HEK293 (cell line): ENCODE measurements around the gene PCSK2.

ENCODE experiments used
- CTCF ChIA-PET: fragments of 350-600 bp; formaldehyde crosslinking; extraction: SDS; loops from one replicate; lab custom pipeline; 2021; ENCODE audit warnings: antibody characterized with exemption; lab: Yijun Ruan, JAX
- POLR2A ChIA-PET: fragments of 300-600 bp; formaldehyde crosslinking; extraction: SDS; loops from one replicate; lab custom pipeline; 2020; ENCODE audit warnings: antibody characterized with exemption, inconsistent platforms; lab: Yijun Ruan, JAX
- H3K27ac ChIP-seq: fragments of 200-500 bp; sonication (Bioruptor generic); 2 replicates; pipeline ENCODE4 v1.5.1; 2014; ENCODE audit warnings: low read depth, low read length, control low read depth, inconsistent platforms; ENCODE audit errors: extremely low read depth
- H3K36me3 ChIP-seq, 2 experiments: fragments of 200-500 bp in 1 of 2; sonication (Bioruptor generic) in 1 of 2; 1 replicate in 1 of 2; 2 replicates in 1 of 2; pipeline ENCODE4 v1.5.1; 2014 to 2017; ENCODE audit warnings: inconsistent platforms in 2 of 2, low read length in 2 of 2; ENCODE audit not compliant: control insufficient read depth in 2 of 2, insufficient read depth in 1 of 2
- H3K4me1 ChIP-seq: fragments of 200-500 bp; sonication (Bioruptor generic); 2 replicates; pipeline ENCODE4 v1.5.1; 2014; ENCODE audit warnings: mild to moderate bottlenecking, low read length, inconsistent platforms; ENCODE audit not compliant: control insufficient read depth, insufficient read depth
- H3K4me3 ChIP-seq: 2 replicates; pipeline ENCODE4 v1.5.1; 2011; ENCODE audit warnings: low read depth, mild to moderate bottlenecking, control low read depth, low read length, moderate library complexity
- H3K9me3 ChIP-seq: fragments of 200-500 bp; sonication (Bioruptor generic); 2 replicates; pipeline ENCODE4 v1.5.1; 2014; ENCODE audit warnings: low read depth, low read length, inconsistent platforms; ENCODE audit not compliant: control insufficient read depth, insufficient read depth
- GLI4 ChIP-seq: fragments of 450-650 bp; formaldehyde crosslinking; IDR thresholded peaks from 2 replicates; pipeline ENCODE4 v1.5.1; 2016; ENCODE audit warnings: missing biosample characterization, missing genetic modification characterization
- MYNN ChIP-seq: fragments of 450-650 bp; formaldehyde crosslinking; IDR thresholded peaks from 2 replicates; pipeline ENCODE4 v1.5.1; 2016; ENCODE audit warnings: missing biosample characterization, missing genetic modification characterization, borderline replicate concordance
- ZFP37 ChIP-seq: fragments of 450-650 bp; formaldehyde crosslinking; IDR thresholded peaks from 2 replicates; pipeline ENCODE4 v1.5.1; 2016; ENCODE audit warnings: missing biosample characterization, missing genetic modification characterization
- ZFP41 ChIP-seq: fragments of 450-650 bp; formaldehyde crosslinking; IDR thresholded peaks from 2 replicates; pipeline ENCODE4 v1.5.1; 2016; ENCODE audit warnings: missing biosample characterization, missing genetic modification characterization, borderline replicate concordance
- ZNF114 ChIP-seq: fragments of 450-650 bp; formaldehyde crosslinking; IDR thresholded peaks from 2 replicates; pipeline ENCODE4 v1.5.0; 2017; ENCODE audit warnings: missing biosample characterization, missing genetic modification characterization
- ZNF121 ChIP-seq: fragments of 450-650 bp; formaldehyde crosslinking; IDR thresholded peaks from 2 replicates; pipeline ENCODE4 v1.5.1; 2016; ENCODE audit warnings: missing biosample characterization, missing genetic modification characterization
- ZNF138 ChIP-seq: fragments of 450-650 bp; formaldehyde crosslinking; IDR thresholded peaks from 2 replicates; pipeline ENCODE4 v1.5.1; 2016; ENCODE audit warnings: missing biosample characterization, missing genetic modification characterization, borderline replicate concordance
- ZNF174 ChIP-seq: fragments of 450-650 bp; formaldehyde crosslinking; IDR thresholded peaks from 2 replicates; pipeline ENCODE4 v1.5.0; 2017; ENCODE audit warnings: missing biosample characterization, mild to moderate bottlenecking, missing genetic modification characterization
- ZNF175 ChIP-seq: fragments of 450-650 bp; formaldehyde crosslinking; IDR thresholded peaks from 2 replicates; pipeline ENCODE4 v1.5.1; 2016; ENCODE audit warnings: missing biosample characterization, missing genetic modification characterization
- ZNF221 ChIP-seq: fragments of 450-650 bp; formaldehyde crosslinking; IDR thresholded peaks from 2 replicates; pipeline ENCODE4 v1.5.1; 2017; ENCODE audit warnings: missing biosample characterization, missing genetic modification characterization, borderline replicate concordance
- ZNF341 ChIP-seq: fragments of 450-650 bp; formaldehyde crosslinking; IDR thresholded peaks from 2 replicates; pipeline ENCODE4; 2016; ENCODE audit warnings: low read depth, missing biosample characterization, missing genetic modification characterization
- ZNF514 ChIP-seq: fragments of 450-650 bp; formaldehyde crosslinking; IDR thresholded peaks from 2 replicates; pipeline ENCODE4 v1.5.1; 2016; ENCODE audit warnings: missing biosample characterization, missing genetic modification characterization
- ZNF521 ChIP-seq: fragments of 450-650 bp; formaldehyde crosslinking; IDR thresholded peaks from 2 replicates; pipeline ENCODE4 v1.5.1; 2017; ENCODE audit warnings: missing biosample characterization, mild to moderate bottlenecking, missing genetic modification characterization
- ZNF530 ChIP-seq: fragments of 450-650 bp; formaldehyde crosslinking; IDR thresholded peaks from 2 replicates; pipeline ENCODE4 v1.5.1; 2016; ENCODE audit warnings: low read depth, missing biosample characterization, missing genetic modification characterization
- ZNF555 ChIP-seq: fragments of 450-650 bp; formaldehyde crosslinking; conservative IDR thresholded peaks from 2 replicates; pipeline ENCODE4 v1.5.1; 2017; ENCODE audit warnings: missing biosample characterization, mild to moderate bottlenecking, missing genetic modification characterization, inconsistent platforms
- ZNF664 ChIP-seq: fragments of 450-650 bp; formaldehyde crosslinking; IDR thresholded peaks from 2 replicates; pipeline ENCODE4 v1.5.1; 2016; ENCODE audit warnings: missing biosample characterization, missing genetic modification characterization
- ZNF777 ChIP-seq: fragments of 450-650 bp; formaldehyde crosslinking; IDR thresholded peaks from 2 replicates; pipeline ENCODE4 v1.5.1; 2017; ENCODE audit warnings: missing biosample characterization, missing genetic modification characterization, borderline replicate concordance
- ZNF830 ChIP-seq: fragments of 450-650 bp; IDR thresholded peaks from 2 replicates; pipeline ENCODE4 v1.5.0; 2018; ENCODE audit warnings: missing biosample characterization, missing genetic modification characterization, low read depth, mild to moderate bottlenecking, moderate library complexity
- ZSCAN30 ChIP-seq: fragments of 450-650 bp; IDR thresholded peaks from 2 replicates; pipeline ENCODE4 v1.5.1; 2018; ENCODE audit warnings: missing biosample characterization, mild to moderate bottlenecking, missing genetic modification characterization, moderate library complexity
- TF ChIP-seq, protein P1 (sequence below): fragments of 450-650 bp; formaldehyde crosslinking; IDR thresholded peaks from 2 replicates; pipeline ENCODE4 v1.5.1; 2016; ENCODE audit warnings: missing biosample characterization, missing genetic modification characterization
- TF ChIP-seq, protein P2 (sequence below): fragments of 450-650 bp; formaldehyde crosslinking; IDR thresholded peaks from 2 replicates; pipeline ENCODE4 v1.5.1; 2016; ENCODE audit warnings: missing biosample characterization, missing genetic modification characterization, low read depth
- TF ChIP-seq, protein P3 (sequence below): fragments of 450-650 bp; formaldehyde crosslinking; IDR thresholded peaks from 2 replicates; pipeline ENCODE4 v1.5.1; 2016; ENCODE audit warnings: missing biosample characterization, missing genetic modification characterization

The PCSK2 gene

DNA sequence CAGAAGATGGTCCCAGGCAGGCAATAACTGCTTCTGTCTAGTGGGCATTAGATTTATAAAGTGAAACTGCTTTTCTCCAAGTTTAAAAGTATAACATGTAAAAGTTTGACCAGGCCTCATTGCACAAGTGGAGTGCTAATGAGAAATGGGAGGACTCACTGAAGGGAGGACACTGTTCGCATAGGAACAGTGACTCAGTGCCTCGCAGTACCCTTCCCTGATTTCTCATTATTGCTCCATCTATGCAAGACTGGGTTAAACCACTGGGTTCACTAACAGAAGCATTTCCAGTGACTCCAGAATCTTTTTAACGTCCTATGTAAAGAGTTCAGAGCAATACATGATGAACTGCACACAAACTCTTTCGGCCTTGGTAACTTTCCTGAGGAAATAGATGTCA, 79.6 kb downstream of the PCSK2 start:
- H3K9me3 ChIP-seq = no peaks in the 10 kb centered on the region
- no peak overlapping the region for H3K27ac ChIP-seq
- H3K36me3 ChIP-seq = no peaks in the 10 kb centered on the region
- ChIA-PET CTCF (no interaction called here), POLR2A (no interaction called here)
- no peaks in the 10 kb centered on the region for H3K4me1 ChIP-seq
- no peak overlapping the region for H3K4me3 ChIP-seq
- no peak for TF ChIP-seq MYNN
- no peak for TF ChIP-seq ZSCAN30 (tag by site-specific recombination)

DNA sequence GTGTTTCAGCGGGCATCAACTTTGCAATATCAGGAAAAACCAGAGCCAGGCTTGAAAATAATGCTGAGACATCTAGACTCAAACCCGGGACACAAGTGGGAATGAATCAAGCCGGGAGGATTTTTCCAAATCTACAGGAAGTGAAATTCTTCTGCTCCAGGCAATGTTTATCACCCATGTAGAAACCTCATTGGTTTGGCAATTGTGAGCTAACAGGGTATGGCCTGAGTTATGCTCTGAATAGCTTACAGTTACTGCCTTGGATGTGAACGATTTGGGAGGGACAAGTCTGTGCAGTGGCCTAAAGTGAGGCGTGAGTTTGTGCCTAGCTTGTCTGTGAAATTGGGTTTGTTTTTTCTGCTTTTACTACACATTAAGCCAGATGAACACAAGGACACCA, 87.4 kb downstream of the PCSK2 start:
- POLR2A ChIA-PET = no interaction called here
- H3K27ac ChIP-seq = no peak overlapping the region
- H3K4me1 ChIP-seq = no peaks in the 10 kb centered on the region
- no peaks in the 10 kb centered on the region for H3K36me3 ChIP-seq
- no peak overlapping the region for H3K4me3 ChIP-seq
- TF ChIP-seq ZNF114 = no peak
- TF ChIP-seq, all 188 proteins: peak for 0
- no peaks in the 10 kb centered on the region for H3K9me3 ChIP-seq
- CTCF ChIA-PET = no interaction called here

DNA sequence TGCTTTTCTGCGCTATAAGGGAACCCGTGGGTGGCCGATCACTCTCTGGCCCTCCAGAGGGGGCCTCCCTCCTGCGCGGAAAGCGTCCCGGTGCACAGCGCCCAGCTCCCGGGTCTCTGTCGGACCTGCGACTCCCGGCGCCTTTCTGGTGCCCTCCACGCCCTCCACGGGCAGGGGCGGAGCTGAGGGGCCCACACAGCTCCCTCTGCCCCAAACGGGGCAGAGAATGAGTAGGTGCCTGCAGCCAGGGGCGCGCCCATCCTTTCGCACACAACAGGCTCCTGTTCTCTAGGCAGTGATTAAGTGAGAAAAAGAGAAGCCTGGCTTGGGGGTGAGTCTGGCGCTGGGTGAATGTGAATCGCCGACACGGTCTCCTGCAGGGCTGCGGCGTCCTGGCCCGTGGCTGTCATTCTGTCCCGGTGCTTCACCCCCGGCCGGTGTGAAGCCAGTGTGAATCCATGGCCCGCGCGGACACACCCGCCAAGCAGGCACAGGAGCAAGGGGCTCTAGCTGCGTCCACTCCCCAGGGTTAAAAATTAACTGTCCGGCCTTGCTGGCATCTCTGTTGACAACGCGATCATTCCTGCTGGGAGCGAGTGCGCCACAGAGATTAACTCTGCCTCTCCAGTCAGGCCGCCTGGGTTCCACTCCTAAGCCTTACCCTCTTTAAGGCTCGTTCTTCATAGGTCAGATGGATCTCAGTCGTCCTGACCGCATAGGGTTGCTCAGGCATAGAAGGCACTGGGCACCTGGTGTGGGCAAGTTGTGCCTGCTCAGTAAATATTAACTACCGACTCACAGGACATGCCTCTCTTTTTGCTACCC, 88.8 kb downstream of the PCSK2 start:
- Histone ChIP-seq H3K9me3 (no peaks in the 10 kb centered on the region), H3K4me1 (no peaks in the 10 kb centered on the region), H3K4me3 (no peak overlapping the region), H3K27ac (no peak overlapping the region), H3K36me3 (no peaks in the 10 kb centered on the region)
- POLR2A ChIA-PET = no interaction called here
- CTCF ChIA-PET = no interaction called here
- TF ChIP-seq ZNF514 (tag by site-specific recombination) (no peak), ZNF138 (tag by site-specific recombination) (no peak), GLI4 (no peak), ZNF175 (tag by site-specific recombination) (no peak), ZNF664 (tag by site-specific recombination) (no peak), ZNF555 (tag by site-specific recombination) (no peak)

DNA sequence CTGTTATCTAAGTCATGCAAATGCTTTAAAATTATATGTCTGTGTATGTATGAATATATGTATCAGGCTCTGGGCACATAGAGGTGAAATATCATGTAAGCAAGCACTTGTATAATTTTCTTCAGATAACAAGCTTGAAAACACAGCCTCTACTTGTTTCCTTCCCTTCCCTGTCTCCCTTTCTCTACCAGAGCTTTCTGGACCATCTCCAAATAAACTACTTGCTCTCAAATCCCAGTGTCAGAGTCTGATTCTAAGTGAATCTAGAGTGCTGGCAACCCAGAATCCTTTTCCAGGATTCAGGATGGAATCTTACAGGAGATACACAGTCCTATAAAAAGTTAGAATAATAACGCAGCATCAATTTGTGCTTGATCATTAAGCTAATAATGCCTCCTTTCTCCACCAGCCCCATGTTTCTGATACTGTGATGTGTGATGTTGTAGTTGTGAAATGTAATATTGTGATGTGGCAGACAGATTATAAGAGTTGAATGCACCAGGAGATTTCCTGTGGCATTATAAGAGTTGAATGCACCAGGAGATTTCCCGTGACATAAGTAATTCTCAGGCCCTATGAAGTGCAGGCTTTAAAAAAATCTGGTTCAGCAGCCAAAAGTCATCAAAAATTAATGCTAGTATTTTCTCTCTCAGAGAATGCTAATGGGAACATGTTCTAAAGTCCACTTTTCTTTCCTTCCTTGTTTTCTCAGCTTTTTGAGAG, 89.6 kb downstream of the PCSK2 start:
- TF ChIP-seq ZNF521 = no peak
- no peak for TF ChIP-seq ZNF777 (tag by site-specific recombination)
- TF ChIP-seq ZNF174 (tag by site-specific recombination) = no peak
- TF ChIP-seq ZFP37 (tag by site-specific recombination) = no peak
- no peak for TF ChIP-seq ZNF221 (tag by site-specific recombination)
- TF ChIP-seq ZNF121 (tag by site-specific recombination) = no peak
- TF ChIP-seq ZNF530 (tag by site-specific recombination) = no peak
- TF ChIP-seq ZFP41 (tag by site-specific recombination) = no peak
- TF ChIP-seq ZNF830 (tag by site-specific recombination) = no peak
- TF ChIP-seq, protein P1, sequence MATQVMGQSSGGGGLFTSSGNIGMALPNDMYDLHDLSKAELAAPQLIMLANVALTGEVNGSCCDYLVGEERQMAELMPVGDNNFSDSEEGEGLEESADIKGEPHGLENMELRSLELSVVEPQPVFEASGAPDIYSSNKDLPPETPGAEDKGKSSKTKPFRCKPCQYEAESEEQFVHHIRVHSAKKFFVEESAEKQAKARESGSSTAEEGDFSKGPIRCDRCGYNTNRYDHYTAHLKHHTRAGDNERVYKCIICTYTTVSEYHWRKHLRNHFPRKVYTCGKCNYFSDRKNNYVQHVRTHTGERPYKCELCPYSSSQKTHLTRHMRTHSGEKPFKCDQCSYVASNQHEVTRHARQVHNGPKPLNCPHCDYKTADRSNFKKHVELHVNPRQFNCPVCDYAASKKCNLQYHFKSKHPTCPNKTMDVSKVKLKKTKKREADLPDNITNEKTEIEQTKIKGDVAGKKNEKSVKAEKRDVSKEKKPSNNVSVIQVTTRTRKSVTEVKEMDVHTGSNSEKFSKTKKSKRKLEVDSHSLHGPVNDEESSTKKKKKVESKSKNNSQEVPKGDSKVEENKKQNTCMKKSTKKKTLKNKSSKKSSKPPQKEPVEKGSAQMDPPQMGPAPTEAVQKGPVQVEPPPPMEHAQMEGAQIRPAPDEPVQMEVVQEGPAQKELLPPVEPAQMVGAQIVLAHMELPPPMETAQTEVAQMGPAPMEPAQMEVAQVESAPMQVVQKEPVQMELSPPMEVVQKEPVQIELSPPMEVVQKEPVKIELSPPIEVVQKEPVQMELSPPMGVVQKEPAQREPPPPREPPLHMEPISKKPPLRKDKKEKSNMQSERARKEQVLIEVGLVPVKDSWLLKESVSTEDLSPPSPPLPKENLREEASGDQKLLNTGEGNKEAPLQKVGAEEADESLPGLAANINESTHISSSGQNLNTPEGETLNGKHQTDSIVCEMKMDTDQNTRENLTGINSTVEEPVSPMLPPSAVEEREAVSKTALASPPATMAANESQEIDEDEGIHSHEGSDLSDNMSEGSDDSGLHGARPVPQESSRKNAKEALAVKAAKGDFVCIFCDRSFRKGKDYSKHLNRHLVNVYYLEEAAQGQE (tag by site-specific recombination) = no peak
- TF ChIP-seq, protein P2, sequence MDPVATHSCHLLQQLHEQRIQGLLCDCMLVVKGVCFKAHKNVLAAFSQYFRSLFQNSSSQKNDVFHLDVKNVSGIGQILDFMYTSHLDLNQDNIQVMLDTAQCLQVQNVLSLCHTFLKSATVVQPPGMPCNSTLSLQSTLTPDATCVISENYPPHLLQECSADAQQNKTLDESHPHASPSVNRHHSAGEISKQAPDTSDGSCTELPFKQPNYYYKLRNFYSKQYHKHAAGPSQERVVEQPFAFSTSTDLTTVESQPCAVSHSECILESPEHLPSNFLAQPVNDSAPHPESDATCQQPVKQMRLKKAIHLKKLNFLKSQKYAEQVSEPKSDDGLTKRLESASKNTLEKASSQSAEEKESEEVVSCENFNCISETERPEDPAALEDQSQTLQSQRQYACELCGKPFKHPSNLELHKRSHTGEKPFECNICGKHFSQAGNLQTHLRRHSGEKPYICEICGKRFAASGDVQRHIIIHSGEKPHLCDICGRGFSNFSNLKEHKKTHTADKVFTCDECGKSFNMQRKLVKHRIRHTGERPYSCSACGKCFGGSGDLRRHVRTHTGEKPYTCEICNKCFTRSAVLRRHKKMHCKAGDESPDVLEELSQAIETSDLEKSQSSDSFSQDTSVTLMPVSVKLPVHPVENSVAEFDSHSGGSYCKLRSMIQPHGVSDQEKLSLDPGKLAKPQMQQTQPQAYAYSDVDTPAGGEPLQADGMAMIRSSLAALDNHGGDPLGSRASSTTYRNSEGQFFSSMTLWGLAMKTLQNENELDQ (tag by site-specific recombination) = no peak
- no peak for TF ChIP-seq ZNF341 (tag by site-specific recombination)
- TF ChIP-seq, protein P3, sequence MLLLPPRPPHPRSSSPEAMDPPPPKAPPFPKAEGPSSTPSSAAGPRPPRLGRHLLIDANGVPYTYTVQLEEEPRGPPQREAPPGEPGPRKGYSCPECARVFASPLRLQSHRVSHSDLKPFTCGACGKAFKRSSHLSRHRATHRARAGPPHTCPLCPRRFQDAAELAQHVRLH (tag by site-specific recombination) = no peak
- TF ChIP-seq, all 188 proteins: peak for 0
- ChIA-PET CTCF (no interaction called here), POLR2A (no interaction called here)
- Histone ChIP-seq H3K9me3 (no peaks in the 10 kb centered on the region), H3K4me3 (no peak overlapping the region), H3K36me3 (no peaks in the 10 kb centered on the region), H3K27ac (no peak overlapping the region), H3K4me1 (no peaks in the 10 kb centered on the region)
